AG04450 (cell line): ENCODE results near the gene APOD. TPM values are rescaled to one million over a fixed set of nuclear protein-coding genes. Genes with fewer than 3 reads are reported as not detected.

Experiments
- CTCF ChIA-PET: fragments of 300-600, 350-600 bp; formaldehyde crosslinking; extraction: SDS; loops from one replicate; lab custom pipeline; 2022; ENCODE audit warnings: antibody characterized with exemption, inconsistent platforms; lab: Charles Lee
- POLR2A ChIA-PET: fragments of 350-600 bp; formaldehyde crosslinking; extraction: SDS; loops from one replicate; lab custom pipeline; 2021; ENCODE audit warnings: antibody characterized with exemption, inconsistent platforms; lab: Yijun Ruan, JAX
- DNase-seq: peaks from one replicate; pipeline ENCODE4 v3.0.0-alpha.2; 2011; ENCODE audit warnings: low read depth, low spot score
- H3K27ac ChIP-seq: one replicate; pipeline ENCODE4 v1.5.1; 2012; ENCODE audit warnings: low read depth, low read length, control low read depth
- H3K27me3 ChIP-seq: one replicate; pipeline ENCODE4 v1.6.0; 2012; ENCODE audit warnings: low read length; ENCODE audit not compliant: control insufficient read depth, insufficient read depth
- H3K4me3 ChIP-seq: 2 replicates; pipeline ENCODE4 v1.5.1; 2011; ENCODE audit warnings: mild to moderate bottlenecking, low read depth, low read length, control low read depth
- H3K9me3 ChIP-seq: 2 replicates; pipeline ENCODE4 v1.5.1; 2012; ENCODE audit warnings: low read length; ENCODE audit not compliant: control insufficient read depth, insufficient read depth
- CTCF ChIP-seq: IDR thresholded peaks from 2 replicates; pipeline ENCODE4 v1.5.1; 2011; ENCODE audit warnings: low read depth, low read length, control low read depth, inconsistent platforms
- polyA plus RNA-seq: library from polyadenylated mRNA; depleted of rRNA; stranded (reverse); fragments of >200 nt; gene quantifications from 2 replicates; pipeline ENCODE4 v1.2.3, GENCODE V29; 2011

Gene APOD
- polyA plus RNA-seq, 1 experiment: 0.56 TPM

DNA sequence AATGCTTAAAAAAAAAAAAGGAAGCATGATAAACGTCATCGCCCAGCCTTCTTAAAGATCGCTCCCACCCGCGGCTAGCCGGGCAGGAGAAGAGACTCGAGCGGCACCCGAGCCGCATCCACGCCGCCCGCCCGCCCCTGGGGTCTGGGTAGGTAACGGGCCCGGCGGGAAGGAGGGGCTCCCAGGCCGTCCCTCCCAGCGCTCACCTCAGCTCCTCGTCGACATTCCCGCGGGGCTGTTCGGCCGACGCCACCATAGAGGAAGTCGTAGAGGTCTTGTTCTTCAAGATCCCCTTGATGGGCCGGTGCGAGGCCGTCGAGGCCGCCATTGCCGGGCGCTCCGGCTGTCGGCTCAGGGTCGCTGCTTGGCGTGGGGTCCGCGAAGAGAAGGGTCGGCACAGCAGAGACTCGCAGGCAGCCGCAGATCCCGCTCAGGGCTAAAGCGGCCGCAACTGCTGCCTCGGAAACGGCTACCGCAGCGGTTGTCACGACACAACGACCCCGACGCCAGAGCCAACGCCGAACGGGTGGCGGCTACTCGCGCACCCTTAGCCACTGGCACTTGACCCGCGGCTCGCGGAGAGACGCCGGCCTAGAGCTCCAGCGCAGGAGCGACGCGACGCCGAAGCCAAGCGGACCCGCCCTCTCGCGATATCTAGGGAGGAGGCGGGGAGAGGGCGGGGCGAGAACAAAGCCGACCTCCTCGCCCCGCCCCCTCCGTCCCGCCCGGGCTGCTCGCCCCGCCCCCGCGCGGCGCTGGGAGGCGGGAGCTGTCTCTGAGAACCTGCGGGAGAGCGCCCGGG lies 40.8 kb downstream of the APOD start, which contains the start of gene PPP1R2:
PPP1R2 (minus strand) TSS at position 628 of the 802 bp plus-strand sequence; CDS start at position 328, 300 bp downstream.
- H3K4me3 ChIP-seq: peak within 1 kb of the TSS; percentile 91
- TF ChIP-seq CTCF: no peak
- CTCF ChIA-PET: interaction anchor here (0.7 to 2.6 kb wide), 9 partner anchors 21 to 860 kb away, joined by 3 to 16 read pairs (median 4); partner anchors contain the start of gene XXYLT1
- no peaks in the 10 kb centered on the region; the same call in 1 of the 2 replicates for H3K9me3 ChIP-seq
- DNase-seq: peak; percentile 78
- peak within 1 kb of the TSS; percentile 65 for H3K27ac ChIP-seq
- peaks cover 2% of the 10 kb centered on the region for H3K27me3 ChIP-seq
- POLR2A ChIA-PET: interaction anchor here (0.7 to 2.5 kb wide), 7 partner anchors 8 to 871 kb away, joined by 3 to 15 read pairs (median 3); partner anchors contain the start of genes ACAP2, FAM43A, LSG1 and XXYLT1

- no peak for TF ChIP-seq CTCF
- ChIA-PET POLR2A (interaction anchor here (0.6 to 2.5 kb wide), 6 partner anchors 47 to 856 kb away, joined by 3 to 15 read pairs (median 4); partner anchors contain the start of genes ACAP2, FAM43A and XXYLT1), CTCF (interaction anchor here (0.8 to 2.6 kb wide), 6 partner anchors 20 to 860 kb away, joined by 3 to 16 read pairs (median 4); partner anchors contain the start of gene XXYLT1)
- DNase-seq: no peak
- no peaks in the 10 kb centered on the region; the same call in 1 of the 2 replicates for H3K9me3 ChIP-seq
- peak overlapping the region; percentile 91 for H3K4me3 ChIP-seq
- no peak overlapping the region for H3K27ac ChIP-seq
- H3K27me3 ChIP-seq: peaks cover 2% of the 10 kb centered on the region
These were observed 41.4 kb downstream of the APOD start for GRCh38 chr3:195542316-195542697.

- no peak for DNase-seq
- ChIA-PET POLR2A (no interaction called here), CTCF (interaction anchor here (0.7 kb wide), 1 partner anchor 1500 kb away, joined by 9 read pairs; no protein-coding TSS in a partner anchor)
- TF ChIP-seq CTCF: no peak
- peaks cover 2% of the 10 kb centered on the region for H3K27me3 ChIP-seq
- H3K27ac ChIP-seq: no peak overlapping the region
- no peak overlapping the region for H3K4me3 ChIP-seq
- no peaks in the 10 kb centered on the region; the same call in 1 of the 2 replicates for H3K9me3 ChIP-seq
These were observed 43.2 kb downstream of the APOD start for GRCh38 chr3:195540511-195540910.

- DNase-seq: no peak
- Histone ChIP-seq H3K27ac (no peak overlapping the region), H3K4me3 (no peak overlapping the region), H3K9me3 (no peaks in the 10 kb centered on the region; the same call in 1 of the 2 replicates), H3K27me3 (peaks cover 2% of the 10 kb centered on the region)
- ChIA-PET POLR2A (no interaction called here), CTCF (no interaction called here)
- TF ChIP-seq CTCF: no peak
These were observed 43.7 kb downstream of the APOD start for GRCh38 chr3:195540027-195540426.

DNA sequence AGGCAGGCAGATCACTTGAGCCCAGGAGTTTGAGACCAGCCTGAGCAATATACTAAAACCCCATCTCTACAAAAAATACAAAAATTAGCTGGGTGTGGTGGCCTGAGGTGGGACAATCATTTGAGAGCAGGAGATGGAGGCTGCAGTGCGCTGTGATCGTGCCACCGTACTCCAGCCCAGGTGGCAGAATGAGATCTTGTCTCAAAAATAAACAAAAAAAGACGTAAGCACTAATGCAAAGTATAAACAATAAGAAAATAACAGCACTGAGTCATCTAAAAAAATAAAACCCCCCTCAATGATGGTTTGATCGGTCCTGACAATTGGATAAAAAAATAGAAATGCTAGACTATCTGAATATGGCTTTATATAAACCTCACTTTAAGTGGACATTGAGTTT lies 44.3 kb downstream of the APOD start:
- DNase-seq: no peak
- Histone ChIP-seq H3K27me3 (peaks cover 2% of the 10 kb centered on the region), H3K4me3 (no peak overlapping the region), H3K9me3 (no peaks in the 10 kb centered on the region; the same call in 1 of the 2 replicates), H3K27ac (no peak overlapping the region)
- TF ChIP-seq CTCF: no peak
- ChIA-PET POLR2A (no interaction called here), CTCF (no interaction called here)
